DMS114 treated with DMSO at 0.1 percent for 48 hours (cell line): Measurements from ENCODE around the gene GUCY1A1.

Source experiments
- DNase-seq: peaks from one replicate; lab custom pipeline; 2025; ENCODE audit not compliant: unreplicated experiment; lab: John Stamatoyannopoulos, UW

GUCY1A1 gene

GRCh38 chr4:155658681-155659064, 8.0 kb upstream of the GUCY1A1 start:
- DNase-seq: no peak

DNA sequence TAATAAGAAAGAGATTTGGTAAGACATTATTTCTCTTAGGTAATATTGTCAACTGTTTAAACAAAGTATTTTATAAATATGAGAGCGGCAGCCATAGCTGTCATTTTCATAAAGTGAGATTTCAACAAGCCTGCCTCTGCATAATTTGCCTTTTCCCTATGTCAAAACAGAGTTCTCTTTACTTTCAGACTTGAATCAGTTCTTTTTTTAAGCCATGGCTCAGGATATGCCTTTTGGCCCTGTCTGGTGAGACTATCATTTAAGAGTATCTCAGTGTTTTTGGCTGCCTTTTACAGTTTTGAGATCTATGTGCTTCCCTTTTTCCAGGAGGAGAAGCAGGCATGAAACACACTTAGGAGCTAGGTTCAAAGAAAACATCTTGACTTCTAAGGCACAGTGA, 7.5 kb upstream of the GUCY1A1 start:
- DNase-seq: no peak

GRCh38 chr4:155660436-155660835, 6.2 kb upstream of the GUCY1A1 start:
- DNase-seq: no peak

DNA sequence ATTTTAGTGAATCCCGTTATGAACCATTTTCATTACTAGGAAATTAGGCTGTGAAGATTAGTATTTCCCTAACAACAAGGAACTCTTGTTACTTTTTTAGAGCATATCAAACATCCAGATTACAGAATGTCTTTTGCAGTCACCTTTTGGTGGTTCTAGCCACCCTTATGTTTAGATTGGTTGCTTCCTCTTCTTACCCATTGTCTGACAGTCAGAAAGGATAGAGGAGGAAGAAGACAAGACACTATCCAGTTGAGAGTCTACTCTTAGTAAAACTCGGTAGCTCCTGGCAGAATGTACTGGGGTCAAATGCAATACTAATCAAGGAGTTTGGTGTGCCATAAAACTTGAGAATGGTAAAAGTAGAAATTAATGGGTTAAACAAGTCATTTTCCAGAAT, 1.6 kb upstream of the GUCY1A1 start:
- DNase-seq: no peak

GRCh38 chr4:155667222-155667567, 547 bp downstream of the GUCY1A1 start:
- no peak for DNase-seq

- no peak for DNase-seq
These were observed 1.2 kb downstream of the GUCY1A1 start for GRCh38 chr4:155667568-155668511.

GRCh38 chr4:155668707-155669220, 2.1 kb downstream of the GUCY1A1 start:
- no peak for DNase-seq

- no peak for DNase-seq
These were observed 5.7 kb downstream of the GUCY1A1 start for GRCh38 chr4:155672342-155672741.

- DNase-seq: no peak
These were observed 6.9 kb downstream of the GUCY1A1 start for GRCh38 chr4:155673453-155673979.

DNA sequence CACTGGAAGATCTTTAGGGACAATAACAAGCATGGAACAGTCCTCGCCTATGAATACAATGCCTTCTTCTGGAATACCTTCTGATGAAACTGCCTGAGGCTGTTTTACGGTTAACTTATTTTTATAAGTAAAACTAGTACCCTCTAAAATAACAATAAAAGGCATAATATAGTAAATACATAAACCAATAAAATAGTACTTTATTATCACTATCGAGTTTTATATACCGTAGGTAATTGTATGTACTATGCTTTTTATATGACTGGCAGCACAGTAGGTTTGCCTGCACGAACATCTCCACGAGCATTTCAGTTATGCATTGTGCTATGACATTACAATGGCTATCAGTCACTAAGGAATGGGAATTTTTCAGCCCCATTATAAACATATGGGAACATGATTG, 8.0 kb downstream of the GUCY1A1 start:
- no peak for DNase-seq

DNA sequence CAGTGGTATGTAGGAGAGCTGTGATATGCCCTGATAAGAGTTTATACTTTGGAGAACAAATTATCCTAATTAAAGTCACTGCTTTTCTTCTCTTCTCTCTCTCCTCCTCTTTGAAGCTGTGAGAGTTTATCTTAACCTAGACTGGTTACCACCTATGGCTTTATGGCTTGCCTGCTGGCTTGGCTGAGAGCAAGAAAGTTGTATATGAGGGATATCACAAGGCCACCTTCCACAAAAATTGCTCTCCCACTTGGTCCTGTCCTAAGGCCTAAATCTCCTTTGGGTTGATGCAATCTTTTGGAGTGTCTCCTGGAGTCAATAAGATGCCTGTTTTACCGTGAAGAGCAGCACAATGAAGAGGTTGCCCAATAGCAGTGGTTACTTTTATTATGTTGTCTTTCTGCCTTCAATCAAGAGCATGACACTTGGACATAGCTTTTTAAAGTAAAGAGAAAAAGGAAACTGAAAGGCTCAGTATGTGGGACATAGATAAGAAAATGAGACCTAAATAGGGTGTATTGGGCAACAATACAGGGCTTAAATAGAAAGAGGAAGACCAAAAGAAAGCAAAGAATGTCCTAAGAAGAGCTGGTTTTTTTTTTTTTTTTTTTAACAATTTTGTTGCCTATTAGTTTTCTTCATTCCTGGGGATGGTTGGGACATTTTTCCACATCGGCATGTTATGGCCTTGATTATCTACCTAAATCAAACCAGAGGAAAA, 9.2 kb downstream of the GUCY1A1 start:
- DNase-seq: no peak

- DNase-seq: no peak
These were observed 9.8 kb downstream of the GUCY1A1 start for GRCh38 chr4:155676430-155676825.

DNA sequence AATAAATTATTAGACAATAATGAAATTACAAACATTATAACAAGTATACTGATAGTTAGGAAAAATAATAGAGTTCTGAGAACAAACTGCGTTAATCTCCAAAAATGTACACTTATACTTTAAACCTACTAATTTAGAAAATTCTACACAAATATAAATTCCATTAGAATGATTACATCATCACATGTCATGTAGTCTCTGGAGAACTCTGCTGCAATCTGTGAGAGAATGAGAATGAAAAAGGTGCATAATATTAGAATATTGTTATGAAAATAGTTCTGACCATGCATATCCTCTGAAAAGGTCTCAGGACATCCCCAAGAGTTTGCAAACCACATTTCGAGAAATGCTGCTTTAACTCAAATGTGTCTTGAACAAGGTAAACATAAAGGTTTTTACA, 11.4 kb downstream of the GUCY1A1 start:
- no peak for DNase-seq

DNA sequence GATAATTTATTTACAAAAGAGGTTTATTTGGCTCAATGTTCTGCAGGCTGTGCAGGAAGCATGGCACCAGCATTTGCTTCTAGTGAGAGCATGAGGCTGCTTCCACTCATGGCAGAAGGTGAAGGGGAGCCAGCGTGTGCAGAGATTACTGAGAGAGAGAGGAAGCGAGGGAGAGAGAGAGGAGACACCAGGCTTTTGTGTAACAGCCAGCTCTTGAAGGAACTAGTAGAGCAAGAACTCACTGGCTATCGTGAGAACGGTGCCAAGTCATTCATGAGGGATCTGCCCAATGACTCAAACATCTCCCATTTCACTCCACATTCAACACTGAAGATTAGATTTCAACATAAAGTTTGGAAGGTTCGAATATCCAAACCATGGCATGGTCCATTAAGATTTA, 12.7 kb downstream of the GUCY1A1 start:
- DNase-seq: no peak

DNA sequence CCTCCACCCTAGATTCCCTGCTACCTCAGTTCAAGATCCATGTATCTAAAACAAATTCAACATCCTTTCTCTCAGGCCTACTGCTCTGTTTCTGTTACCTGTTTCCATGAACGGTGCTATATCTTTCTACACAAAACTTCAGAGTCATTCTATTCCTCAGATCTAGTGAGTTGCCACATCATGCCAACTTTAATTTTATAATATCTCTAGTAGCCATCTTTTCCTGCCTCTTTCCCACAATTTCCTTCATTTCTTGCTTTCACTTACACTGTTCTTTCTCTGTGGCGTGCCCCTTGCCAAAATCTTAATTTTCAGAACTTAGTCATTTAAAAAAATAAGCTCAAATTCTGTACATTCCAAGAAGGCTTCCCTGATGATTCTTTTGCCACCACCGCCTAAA, 15.2 kb downstream of the GUCY1A1 start:
- no peak for DNase-seq

DNA sequence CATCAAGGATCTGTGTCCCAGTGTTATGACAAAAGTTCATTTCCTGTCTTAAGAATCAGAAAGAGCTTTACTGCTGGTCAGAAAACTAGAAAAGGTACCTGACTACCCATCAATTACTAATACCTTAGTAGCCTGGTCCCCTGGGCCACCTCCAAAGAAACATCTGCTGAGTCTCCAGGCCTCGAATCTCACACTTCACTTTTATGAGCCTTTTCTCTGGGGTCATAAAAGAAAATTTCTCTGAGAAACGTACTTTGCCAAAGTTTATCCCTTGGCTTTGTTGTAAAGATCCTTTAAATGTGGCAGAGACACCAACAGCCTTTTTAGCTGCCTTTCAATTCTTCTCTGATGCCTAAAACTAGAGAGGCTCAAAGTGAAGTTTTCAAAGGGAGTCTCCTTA, 17.8 kb downstream of the GUCY1A1 start:
- DNase-seq: no peak

GRCh38 chr4:155684892-155685541, 18.4 kb downstream of the GUCY1A1 start:
- no peak for DNase-seq

DNA sequence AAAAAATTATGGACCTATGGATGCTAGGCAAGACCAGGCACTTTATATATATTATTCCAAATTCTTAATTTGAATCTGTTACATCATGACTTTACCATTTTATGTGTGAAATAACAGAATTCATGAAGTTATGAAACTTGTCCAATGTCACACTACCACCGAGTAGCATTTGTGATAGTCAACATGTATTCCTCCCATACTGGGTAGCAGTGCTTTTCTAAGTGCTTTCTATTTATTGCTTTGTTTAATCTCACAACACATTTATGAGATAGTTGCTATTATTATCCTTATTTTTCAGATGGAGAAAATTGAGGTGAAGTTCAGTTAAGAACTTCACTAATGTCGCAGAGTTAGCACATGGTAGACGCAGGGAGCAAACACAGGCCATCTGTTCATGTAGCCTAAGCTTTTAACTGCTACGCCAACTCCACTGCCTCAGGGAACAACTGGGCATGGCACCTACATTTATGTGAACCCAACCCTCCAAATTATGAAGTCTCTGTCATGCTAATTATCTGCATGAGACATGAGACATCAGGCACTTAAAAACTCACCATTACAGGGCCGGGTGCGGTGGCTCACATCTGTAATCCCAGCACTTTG, 20.8 kb downstream of the GUCY1A1 start:
- DNase-seq: no peak

GRCh38 chr4:155688211-155688610, 21.6 kb downstream of the GUCY1A1 start:
- no peak for DNase-seq

DNA sequence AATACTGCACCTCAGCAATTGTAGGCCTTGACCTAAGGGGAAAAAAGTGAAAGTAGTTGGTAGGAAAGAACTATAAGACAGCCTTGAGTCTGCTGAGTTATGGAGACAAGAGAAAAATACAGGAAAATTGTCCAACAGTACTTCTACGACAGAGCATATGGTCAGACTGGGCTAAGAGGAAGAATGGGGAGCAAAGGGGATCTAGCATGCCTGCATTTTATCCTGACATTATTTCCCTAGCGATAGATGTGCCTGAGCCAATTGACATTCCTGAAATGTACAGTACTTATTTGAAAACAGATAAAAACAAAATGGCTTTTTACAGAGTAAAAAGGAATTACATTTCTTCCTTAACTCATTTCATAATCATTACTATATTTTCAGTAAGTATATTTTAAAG, 22.2 kb downstream of the GUCY1A1 start:
- DNase-seq: no peak
